Smooth muscle cell (in vitro differentiated cells): ENCODE results near the gene UBE2J2. TPM values are rescaled to one million over a fixed set of nuclear protein-coding genes. Genes with fewer than 3 reads are reported as not detected.
A peak's percentile ranks its signal among the peaks of the same experiment; 100 is the strongest.

ENCODE experiments used
- DNase-seq: peaks from one replicate; lab custom pipeline; 2025; ENCODE audit not compliant: unreplicated experiment; lab: John Stamatoyannopoulos, UW
- H2AFZ ChIP-seq: fragments of 200-600 bp; sonication (generic); 2 replicates; pipeline ENCODE4 v1.6.0; 2016; ENCODE audit warnings: antibody characterized with exemption, low read depth, mild to moderate bottlenecking
- H3F3A ChIP-seq: fragments of 200-600 bp; sonication (generic); 2 replicates; pipeline ENCODE4 v1.6.0; 2017; ENCODE audit warnings: antibody characterized with exemption, low read depth
- H3K27ac ChIP-seq: fragments of 200-600 bp; sonication (generic); 2 replicates; pipeline ENCODE4 v1.5.1; 2016; ENCODE audit warnings: low read depth, mild to moderate bottlenecking
- H3K27me3 ChIP-seq: fragments of 200-600 bp; sonication (generic); 2 replicates; pipeline ENCODE4 v1.6.1; 2016; ENCODE audit warnings: low read depth, mild to moderate bottlenecking
- H3K36me3 ChIP-seq: fragments of 200-600 bp; sonication (generic); 2 replicates; pipeline ENCODE4 v1.5.1; 2016; ENCODE audit warnings: low read depth
- H3K4me1 ChIP-seq: fragments of 200-600 bp; sonication (generic); 2 replicates; pipeline ENCODE4 v1.5.1; 2016; ENCODE audit warnings: low read depth
- H3K4me2 ChIP-seq: fragments of 200-600 bp; sonication (generic); 2 replicates; pipeline ENCODE4 v1.6.0; 2016; ENCODE audit warnings: mild to moderate bottlenecking
- H3K4me3 ChIP-seq: fragments of 200-600 bp; sonication (generic); 2 replicates; pipeline ENCODE4 v1.5.1; 2016; ENCODE audit warnings: mild to moderate bottlenecking
- H3K79me2 ChIP-seq: fragments of 200-600 bp; sonication (generic); 2 replicates; pipeline ENCODE4 v1.6.0; 2016; ENCODE audit warnings: low read depth, mild to moderate bottlenecking
- H3K9ac ChIP-seq: fragments of 200-600 bp; sonication (generic); 2 replicates; pipeline ENCODE4 v1.6.0; 2016; ENCODE audit warnings: low read depth
- H3K9me3 ChIP-seq: fragments of 200-600 bp; sonication (generic); replicated peaks from 2 replicates; pipeline ENCODE4 v1.5.1; 2016; ENCODE audit warnings: low read depth
- H4K20me1 ChIP-seq: fragments of 200-600 bp; sonication (generic); 2 replicates; pipeline ENCODE4 v1.6.0; 2016; ENCODE audit warnings: low read depth
- WGBS: methylation state at CpG from one replicate; pipeline ENCODE4 v1.1.7; 2016; ENCODE audit warnings: low lambda C conversion rate; 5-methylcytosine and 5-hydroxymethylcytosine counted together
- polyA plus RNA-seq: library from polyadenylated mRNA; unstranded; fragments of >200 nt; fragmentation: Nextera tagmentation; extraction: Ambion mirVana; gene quantifications from 2 replicates; pipeline ENCODE4 v1.2.1, GENCODE V29; 2016
- total RNA-seq: library from RNA; depleted of rRNA; stranded (reverse); fragments of >200 nt; gene quantifications from 2 replicates; pipeline ENCODE4 v1.2.3, GENCODE V29; 2014
- TF ChIP-seq, protein P1 (sequence below): fragments of 200-600 bp; sonication (generic); IDR thresholded peaks from 2 replicates; pipeline ENCODE4 v1.5.1; 2017; ENCODE audit warnings: borderline replicate concordance, mild to moderate bottlenecking, antibody characterized with exemption; ENCODE audit not compliant: insufficient read depth, poor library complexity, severe bottlenecking

UBE2J2 gene
- total and polyA plus RNA-seq, 2 experiments from 2014 or later: 30.2 to 72.9 TPM

DNA sequence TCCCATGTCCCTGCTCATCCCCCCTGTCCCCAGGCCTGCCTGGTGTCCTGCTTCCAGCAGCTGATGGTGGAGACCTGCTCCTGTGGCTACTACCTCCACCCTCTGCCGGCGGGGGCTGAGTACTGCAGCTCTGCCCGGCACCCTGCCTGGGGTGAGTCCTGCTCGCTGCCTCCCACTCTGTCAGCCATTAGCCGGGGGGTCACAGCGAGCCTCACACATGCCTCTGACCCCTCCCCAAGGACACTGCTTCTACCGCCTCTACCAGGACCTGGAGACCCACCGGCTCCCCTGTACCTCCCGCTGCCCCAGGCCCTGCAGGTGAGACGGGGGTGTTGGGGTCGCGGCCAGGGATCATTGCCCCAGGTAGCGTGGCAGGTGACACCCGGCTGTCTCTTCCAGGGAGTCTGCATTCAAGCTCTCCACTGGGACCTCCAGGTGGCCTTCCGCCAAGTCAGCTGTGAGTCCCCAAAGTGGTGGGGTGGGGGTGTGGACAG is 16.6 kb upstream of the UBE2J2 start:
- Histone ChIP-seq H3K4me2 (no peak overlapping the region), H4K20me1 (peaks cover 6% of the 10 kb centered on the region), H3K4me1 (no peaks in the 10 kb centered on the region), H2AFZ (no peak overlapping the region), H3K9me3 (no peaks in the 10 kb centered on the region), H3K36me3 (no peaks in the 10 kb centered on the region), H3K79me2 (no peaks in the 10 kb centered on the region), H3K4me3 (no peak overlapping the region), H3K27me3 (no peaks in the 10 kb centered on the region), H3K27ac (no peak overlapping the region), H3F3A (no peaks in the 10 kb centered on the region), H3K9ac (no peak overlapping the region)
- TF ChIP-seq, protein P1, sequence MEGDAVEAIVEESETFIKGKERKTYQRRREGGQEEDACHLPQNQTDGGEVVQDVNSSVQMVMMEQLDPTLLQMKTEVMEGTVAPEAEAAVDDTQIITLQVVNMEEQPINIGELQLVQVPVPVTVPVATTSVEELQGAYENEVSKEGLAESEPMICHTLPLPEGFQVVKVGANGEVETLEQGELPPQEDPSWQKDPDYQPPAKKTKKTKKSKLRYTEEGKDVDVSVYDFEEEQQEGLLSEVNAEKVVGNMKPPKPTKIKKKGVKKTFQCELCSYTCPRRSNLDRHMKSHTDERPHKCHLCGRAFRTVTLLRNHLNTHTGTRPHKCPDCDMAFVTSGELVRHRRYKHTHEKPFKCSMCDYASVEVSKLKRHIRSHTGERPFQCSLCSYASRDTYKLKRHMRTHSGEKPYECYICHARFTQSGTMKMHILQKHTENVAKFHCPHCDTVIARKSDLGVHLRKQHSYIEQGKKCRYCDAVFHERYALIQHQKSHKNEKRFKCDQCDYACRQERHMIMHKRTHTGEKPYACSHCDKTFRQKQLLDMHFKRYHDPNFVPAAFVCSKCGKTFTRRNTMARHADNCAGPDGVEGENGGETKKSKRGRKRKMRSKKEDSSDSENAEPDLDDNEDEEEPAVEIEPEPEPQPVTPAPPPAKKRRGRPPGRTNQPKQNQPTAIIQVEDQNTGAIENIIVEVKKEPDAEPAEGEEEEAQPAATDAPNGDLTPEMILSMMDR: peak; percentile 52
- DNase-seq: peak; percentile 11
- 59% methylated on average over 15 of the region's 15 CpGs for WGBS

DNA sequence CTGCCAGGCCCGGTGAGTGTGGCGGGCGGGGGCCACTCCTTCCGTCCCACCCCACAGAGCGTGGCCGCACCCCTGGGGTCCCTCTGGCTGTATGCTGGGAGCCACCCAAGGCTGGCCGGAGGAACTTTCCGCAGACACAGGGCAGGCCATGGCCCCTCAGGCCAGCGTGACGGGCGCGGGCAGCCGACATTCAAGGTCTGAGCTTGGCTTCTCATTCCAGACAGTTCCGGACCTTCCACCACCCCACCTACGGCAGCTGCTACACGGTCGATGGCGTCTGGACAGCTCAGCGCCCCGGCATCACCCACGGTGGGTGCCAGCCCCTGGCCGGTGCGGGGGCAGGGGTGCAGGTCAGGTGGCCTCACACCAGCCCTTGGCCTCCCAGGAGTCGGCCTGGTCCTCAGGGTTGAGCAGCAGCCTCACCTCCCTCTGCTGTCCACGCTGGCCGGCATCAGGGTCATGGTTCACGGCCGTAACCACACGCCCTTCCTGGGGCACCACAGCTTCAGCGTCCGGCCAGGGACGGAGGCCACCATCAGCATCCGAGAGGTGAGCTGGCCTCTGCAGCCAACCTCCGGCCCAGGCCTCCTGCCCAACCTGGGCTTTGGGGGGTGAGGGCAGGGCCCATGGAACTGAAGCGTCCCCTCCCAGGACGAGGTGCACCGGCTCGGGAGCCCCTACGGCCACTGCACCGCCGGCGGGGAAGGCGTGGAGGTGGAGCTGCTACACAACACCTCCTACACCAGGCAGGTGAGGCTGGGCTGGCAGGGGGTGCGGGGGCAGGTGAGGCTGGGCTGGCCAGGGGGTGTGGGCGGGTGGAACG is 13.8 kb upstream of the UBE2J2 start:
- H3K9me3 ChIP-seq: no peaks in the 10 kb centered on the region
- no peaks in the 10 kb centered on the region for H3K36me3 ChIP-seq
- no peaks in the 10 kb centered on the region for H4K20me1 ChIP-seq
- no peak overlapping the region for H3K4me2 ChIP-seq
- H3K79me2 ChIP-seq: no peaks in the 10 kb centered on the region
- H3K9ac ChIP-seq: no peak overlapping the region
- 95% methylated on average over 39 of the region's 46 CpGs for WGBS
- no peaks in the 10 kb centered on the region for H3K4me1 ChIP-seq
- H3K27ac ChIP-seq: no peak overlapping the region
- TF ChIP-seq, protein P1: no peak
- H2AFZ ChIP-seq: no peak overlapping the region
- no peak for DNase-seq
- no peaks in the 10 kb centered on the region for H3F3A ChIP-seq
- H3K27me3 ChIP-seq: no peaks in the 10 kb centered on the region
- no peak overlapping the region for H3K4me3 ChIP-seq

DNA sequence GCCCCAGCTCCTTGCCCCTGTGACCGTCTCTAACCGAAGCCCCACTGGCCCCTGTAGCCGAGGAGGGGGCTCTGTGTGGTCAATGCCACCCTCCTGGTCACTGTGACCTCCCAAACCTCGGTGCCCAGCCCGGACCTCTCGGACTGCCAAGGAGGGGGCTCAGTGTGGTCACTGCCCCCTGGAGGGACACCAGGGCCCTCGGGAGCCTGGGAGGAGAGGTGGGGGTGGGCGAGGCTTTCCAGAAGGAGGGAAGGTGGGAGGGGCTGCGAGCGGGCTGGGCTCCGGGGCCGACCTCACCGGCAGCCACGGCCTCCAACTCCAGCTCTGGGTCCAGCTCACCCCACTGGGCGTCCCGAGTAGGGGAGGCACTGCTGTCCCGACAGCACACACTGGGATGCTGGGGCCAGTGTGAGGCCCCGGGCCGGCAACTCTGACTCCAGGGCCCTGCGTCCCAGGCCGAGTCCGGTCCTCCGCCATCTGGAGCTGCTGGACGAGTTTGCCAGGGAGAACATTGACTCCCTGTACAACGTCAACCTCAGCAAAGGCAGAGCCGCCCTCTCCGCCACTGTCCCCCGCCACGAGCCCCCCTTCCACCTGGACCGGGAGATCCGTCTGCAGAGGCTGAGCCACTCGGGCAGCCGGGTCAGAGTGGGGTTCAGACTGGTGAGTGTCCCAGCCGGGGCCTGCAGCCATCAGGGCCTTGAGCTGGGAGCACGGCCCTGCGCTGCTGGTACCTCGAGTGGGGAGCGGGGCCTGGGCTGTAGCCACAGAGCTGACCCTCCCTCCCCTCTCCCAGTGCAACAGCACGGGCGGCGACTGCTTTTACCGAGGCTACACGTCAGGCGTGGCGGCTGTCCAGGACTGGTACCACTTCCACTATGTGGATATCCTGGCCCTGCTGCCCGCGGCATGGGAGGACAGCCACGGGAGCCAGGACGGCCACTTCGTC is 12.9 kb upstream of the UBE2J2 start:
- H3K79me2 ChIP-seq: no peaks in the 10 kb centered on the region
- TF ChIP-seq, protein P1: no peak
- no peaks in the 10 kb centered on the region for H4K20me1 ChIP-seq
- no peak for DNase-seq
- 91% methylated on average over 43 of the region's 50 CpGs for WGBS
- H3K27me3 ChIP-seq: no peaks in the 10 kb centered on the region
- H3K36me3 ChIP-seq: no peaks in the 10 kb centered on the region
- H3F3A ChIP-seq: no peaks in the 10 kb centered on the region
- no peaks in the 10 kb centered on the region for H3K9me3 ChIP-seq
- no peak overlapping the region for H3K27ac ChIP-seq
- no peak overlapping the region for H3K4me3 ChIP-seq
- H3K4me1 ChIP-seq: no peaks in the 10 kb centered on the region
- H2AFZ ChIP-seq: no peak overlapping the region
- no peak overlapping the region for H3K4me2 ChIP-seq
- H3K9ac ChIP-seq: no peak overlapping the region
